Keratinocyte (primary cell): ENCODE results near the gene FGD1. TPM values are rescaled to one million over a fixed set of nuclear protein-coding genes. Genes with fewer than 3 reads are reported as not detected.
"Not testable (repeated sequence)": the region's sequence is repeated elsewhere in the genome, so short reads cannot be mapped to it uniquely, and the experiment has no call there.

Experiments used
- DNase-seq: peaks from one replicate; pipeline ENCODE4 v3.0.0-alpha.2; 2011; ENCODE audit warnings: low read depth, missing footprints, low spot score
- FAIRE-seq: peaks from 2 replicates; lab custom pipeline; 2011; peaks lifted over from hg19 to GRCh38; lab: Jason Lieb, UNC
- H2AFZ ChIP-seq: 2 replicates; pipeline ENCODE4 v1.6.0; 2012; ENCODE audit warnings: low read length, control low read depth, inconsistent platforms; ENCODE audit not compliant: control insufficient read depth
- H3K27ac ChIP-seq: 2 replicates; pipeline ENCODE4 v1.5.1; 2011; ENCODE audit warnings: low read length; ENCODE audit not compliant: control insufficient read depth, insufficient read depth
- H3K27me3 ChIP-seq: 3 replicates; pipeline ENCODE4 v1.6.0; 2011; ENCODE audit warnings: low read length; ENCODE audit not compliant: control insufficient read depth, insufficient read depth; ENCODE audit errors: extremely low read depth
- H3K36me3 ChIP-seq, 2 experiments: 2 replicates in 1 of 2; 3 replicates in 1 of 2; pipeline ENCODE4 v1.5.1; 2011; ENCODE audit warnings: low read length in 2 of 2, mild to moderate bottlenecking in 1 of 2; ENCODE audit not compliant: control insufficient read depth in 2 of 2, insufficient read depth in 2 of 2; ENCODE audit errors: extremely low read depth in 1 of 2
- H3K4me1 ChIP-seq: 3 replicates; pipeline ENCODE4 v1.5.1; 2011; ENCODE audit warnings: low read length; ENCODE audit not compliant: control insufficient read depth, insufficient read depth; ENCODE audit errors: extremely low read depth
- H3K4me2 ChIP-seq: 3 replicates; pipeline ENCODE4 v1.6.0; 2011; ENCODE audit warnings: low read depth, low read length; ENCODE audit not compliant: control insufficient read depth, insufficient read depth; ENCODE audit errors: extremely low read depth
- H3K4me3 ChIP-seq, 3 experiments: fragments of 200-600 bp in 1 of 3; sonication (generic) in 1 of 3; 2 replicates in 2 of 3; 3 replicates in 1 of 3; pipeline ENCODE4 v1.5.1; 2011 to 2016; ENCODE audit warnings: low read length in 3 of 3, mild to moderate bottlenecking in 3 of 3, control low read depth in 2 of 3, inconsistent platforms in 1 of 3, low read depth in 1 of 3, mixed read lengths in 1 of 3, mixed run types in 1 of 3, moderate library complexity in 1 of 3; ENCODE audit not compliant: control insufficient read depth in 2 of 3, insufficient read depth in 2 of 3; ENCODE audit errors: extremely low read depth in 1 of 3
- H3K79me2 ChIP-seq: 2 replicates; pipeline ENCODE4 v1.6.0; 2012; ENCODE audit warnings: low read length; ENCODE audit not compliant: control insufficient read depth, insufficient read depth
- H3K9ac ChIP-seq: 3 replicates; pipeline ENCODE4 v1.6.0; 2011; ENCODE audit warnings: low read length; ENCODE audit not compliant: control insufficient read depth, insufficient read depth; ENCODE audit errors: extremely low read depth
- H3K9me1 ChIP-seq: 3 replicates; pipeline ENCODE4 v1.6.0; 2011; ENCODE audit warnings: low read length; ENCODE audit not compliant: control insufficient read depth, insufficient read depth; ENCODE audit errors: extremely low read depth
- H3K9me3 ChIP-seq: 2 replicates; pipeline ENCODE4 v1.5.1; 2012; ENCODE audit warnings: low read depth, low read length; ENCODE audit not compliant: control insufficient read depth
- H4K20me1 ChIP-seq: 3 replicates; pipeline ENCODE4 v1.6.0; 2011; ENCODE audit warnings: low read length; ENCODE audit not compliant: control insufficient read depth, insufficient read depth; ENCODE audit errors: extremely low read depth
- EZH2 ChIP-seq: IDR thresholded peaks from one replicate; pipeline ENCODE4 v1.6.1; 2012; ENCODE audit warnings: inconsistent platforms, mild to moderate bottlenecking, low read length, moderate library complexity
- dilution Hi-C: fragments of 300-500 bp; cut with MboI; formaldehyde crosslinking; loops from one replicate; pipeline ENCODE4 v1.7.0; 2020; ENCODE audit warnings: low sequenced_read_pairs; ENCODE audit not compliant: extremely low pct_ligation_motif_present
- polyA minus RNA-seq, 3 experiments: library from RNA; depleted of rRNA, polyadenylated mRNA; stranded (reverse); fragments of >200 nt; gene quantifications; 1 replicate in 1 of 3; 2 replicates in 1 of 3; 3 replicates in 1 of 3; pipeline ENCODE4 v1.2.3, GENCODE V29; 2011
- polyA plus RNA-seq, 5 experiments: library from polyadenylated mRNA; depleted of rRNA in 3 of 5; stranded (reverse) in 3 of 5; stranded (forward) in 1 of 5; unstranded in 1 of 5; fragments of >200 nt; gene quantifications; 1 replicate in 1 of 5; 2 replicates in 3 of 5; 3 replicates in 1 of 5; pipeline versions ENCODE4 v1.2.1 to v1.2.3, GENCODE V29; 2011 to 2012; ENCODE audit warnings: missing spikeins in 2 of 5, low read depth in 1 of 5, low replicate concordance in 1 of 5
- TF ChIP-seq, protein P1 (sequence below), 3 experiments: IDR thresholded peaks in 1 of 3; conservative IDR thresholded peaks in 1 of 3; optimal IDR thresholded peaks in 1 of 3; 2 replicates in 2 of 3; 3 replicates in 1 of 3; pipeline versions ENCODE3 to v1.5.1; 2011; ENCODE audit warnings: low read length in 3 of 3, mild to moderate bottlenecking in 3 of 3, moderate library complexity in 2 of 3, control low read depth in 1 of 3, inconsistent platforms in 1 of 3; ENCODE audit not compliant: insufficient read depth in 2 of 3; ENCODE audit errors: extremely low read depth in 1 of 3

The FGD1 gene
- polyA plus RNA-seq = 2.2 to 8.8 TPM (median 2.9 TPM) in 3 replicates
- 3.0 TPM for polyA plus RNA-seq (2011; ENCODE audit: low read depth)
- polyA plus RNA-seq (2011; cell fraction: cytosol; rRNA removed) = 3.6 and 6.3 TPM in 2 replicates
- 7.8 and 11.2 TPM in 2 replicates for polyA plus RNA-seq (2011; cell fraction: nucleus; rRNA removed)
- polyA plus RNA-seq (2012; ENCODE audit: low replicate concordance) = 4.9 and 9.5 TPM in 2 replicates
- polyA minus RNA-seq = 3.3 to 16.4 TPM (median 4.4 TPM) in 3 replicates
- polyA minus RNA-seq (2011; cell fraction: cytosol; rRNA and poly(A)+ RNA removed) = 6.9 TPM
- 3.6 and 5.3 TPM in 2 replicates for polyA minus RNA-seq (2011; cell fraction: nucleus; rRNA and poly(A)+ RNA removed)

DNA sequence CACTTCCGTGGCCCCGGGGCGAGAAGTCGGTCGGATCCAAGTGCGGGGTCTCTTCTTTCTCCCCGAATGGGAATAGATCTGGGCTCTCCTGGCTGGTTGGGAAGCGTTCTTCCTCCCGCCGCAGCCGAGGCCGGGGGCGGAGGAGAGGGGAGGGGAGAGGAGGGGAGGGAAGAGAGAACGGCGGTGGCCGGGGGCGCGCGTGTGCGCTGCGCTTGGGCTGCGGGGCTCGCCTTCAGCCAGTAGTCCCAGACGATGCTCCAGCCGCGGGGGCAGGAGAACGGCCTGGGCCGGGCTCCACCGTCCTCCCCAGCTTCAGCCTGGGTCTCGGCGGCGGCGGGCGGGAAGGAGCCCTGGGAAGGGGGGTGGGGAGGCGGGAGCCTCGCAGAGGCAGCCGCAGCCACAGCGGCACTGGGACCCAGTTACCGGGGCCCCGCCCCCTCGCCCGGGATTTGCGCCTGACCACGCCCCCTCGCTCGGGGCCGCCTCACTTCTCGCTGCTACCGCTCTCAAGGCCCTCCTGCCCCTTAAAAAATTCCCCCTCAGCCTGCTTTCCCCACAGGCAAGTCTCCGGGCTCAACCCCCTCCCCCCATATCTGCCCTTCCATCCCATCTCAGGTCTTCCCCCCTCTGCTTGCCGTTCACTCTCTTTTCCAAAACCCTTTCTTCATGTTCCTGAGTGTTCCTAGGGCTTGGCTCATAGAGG, at the start of gene FGD1:
TSS of gene FGD1 (minus strand) at position 421 of the 703 bp plus-strand sequence. CDS start 802 bp downstream, outside the sequence.
- H3K4me1 ChIP-seq = peaks cover 6% of the 10 kb centered on the region
- H2AFZ ChIP-seq = peak within 1 kb of the TSS; percentile 47
- H3K4me2 ChIP-seq = peak within 1 kb of the TSS; percentile 81
- H3K36me3 ChIP-seq = no peaks in the 10 kb centered on the region
- H3K4me3 ChIP-seq = peak within 1 kb of the TSS; percentile 44 to 78 (median 67)
- no peaks in the 10 kb centered on the region for H3K9me3 ChIP-seq
- TF ChIP-seq EZH2 = no peak
- TF ChIP-seq, protein P1, sequence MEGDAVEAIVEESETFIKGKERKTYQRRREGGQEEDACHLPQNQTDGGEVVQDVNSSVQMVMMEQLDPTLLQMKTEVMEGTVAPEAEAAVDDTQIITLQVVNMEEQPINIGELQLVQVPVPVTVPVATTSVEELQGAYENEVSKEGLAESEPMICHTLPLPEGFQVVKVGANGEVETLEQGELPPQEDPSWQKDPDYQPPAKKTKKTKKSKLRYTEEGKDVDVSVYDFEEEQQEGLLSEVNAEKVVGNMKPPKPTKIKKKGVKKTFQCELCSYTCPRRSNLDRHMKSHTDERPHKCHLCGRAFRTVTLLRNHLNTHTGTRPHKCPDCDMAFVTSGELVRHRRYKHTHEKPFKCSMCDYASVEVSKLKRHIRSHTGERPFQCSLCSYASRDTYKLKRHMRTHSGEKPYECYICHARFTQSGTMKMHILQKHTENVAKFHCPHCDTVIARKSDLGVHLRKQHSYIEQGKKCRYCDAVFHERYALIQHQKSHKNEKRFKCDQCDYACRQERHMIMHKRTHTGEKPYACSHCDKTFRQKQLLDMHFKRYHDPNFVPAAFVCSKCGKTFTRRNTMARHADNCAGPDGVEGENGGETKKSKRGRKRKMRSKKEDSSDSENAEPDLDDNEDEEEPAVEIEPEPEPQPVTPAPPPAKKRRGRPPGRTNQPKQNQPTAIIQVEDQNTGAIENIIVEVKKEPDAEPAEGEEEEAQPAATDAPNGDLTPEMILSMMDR (optimal IDR thresholded peaks at IDR 0.05 in 1 of 3, IDR thresholded peaks at IDR 0.05 in 1 of 3, conservative IDR thresholded peaks at IDR 0.05 in 1 of 3; ENCODE audit: extremely low read depth in 1 of 3, insufficient read depth in 2 of 3, low read length in 3 of 3) = no peak
- H4K20me1 ChIP-seq = no peaks in the 10 kb centered on the region
- H3K9ac ChIP-seq = peak within 1 kb of the TSS; percentile 80
- H3K27me3 ChIP-seq = no peaks in the 10 kb centered on the region
- peaks cover 16% of the 10 kb centered on the region for H3K79me2 ChIP-seq
- dilution Hi-C loops = no loop called here
- peak within 1 kb of the TSS; percentile 55 for H3K27ac ChIP-seq
- H3K9me1 ChIP-seq = no peaks in the 10 kb centered on the region
- no peak for FAIRE-seq
- DNase-seq = no peak

DNA sequence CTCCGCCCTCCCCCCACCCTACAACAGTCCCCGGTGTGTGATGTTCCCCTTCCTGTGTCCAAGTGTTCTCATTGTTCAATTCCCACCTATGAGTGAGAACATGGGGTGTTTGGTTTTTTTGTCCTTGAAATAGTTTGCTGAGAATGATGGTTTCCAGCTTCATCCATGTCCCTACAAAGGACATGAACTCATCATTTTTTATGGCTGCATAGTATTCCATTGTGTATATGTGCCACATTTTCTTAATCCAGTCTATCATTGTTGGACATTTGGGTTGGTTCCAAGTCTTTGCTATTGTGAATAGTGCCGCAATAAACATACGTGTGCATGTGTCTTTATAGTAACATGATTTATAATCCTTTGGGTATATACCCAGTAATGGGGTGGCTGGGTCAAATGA, 46.2 kb upstream of the FGD1 start:
- H3K4me1 ChIP-seq, H2AFZ ChIP-seq, H3K79me2 ChIP-seq, FAIRE-seq, H3K9ac ChIP-seq, H3K9me3 ChIP-seq, H3K4me2 ChIP-seq, H3K9me1 ChIP-seq, H3K27ac ChIP-seq, H3K27me3 ChIP-seq, DNase-seq, H3K4me3 ChIP-seq, dilution Hi-C loops, H4K20me1 ChIP-seq: not testable (repeated sequence)
- H3K36me3 ChIP-seq = peaks cover 10 to 17% of the 10 kb centered on the region in 2 experiments
